Effector CD8-positive, alpha-beta T cell (primary cell): ENCODE measurements around the gene FTH1.

ENCODE experiments used
- DNase-seq: peaks from one replicate; lab custom pipeline; 2025; lab: John Stamatoyannopoulos, UW

Gene FTH1

GRCh38 chr11:61916737-61917333, 50.6 kb downstream of the FTH1 start:
- DNase-seq = no peak

DNA sequence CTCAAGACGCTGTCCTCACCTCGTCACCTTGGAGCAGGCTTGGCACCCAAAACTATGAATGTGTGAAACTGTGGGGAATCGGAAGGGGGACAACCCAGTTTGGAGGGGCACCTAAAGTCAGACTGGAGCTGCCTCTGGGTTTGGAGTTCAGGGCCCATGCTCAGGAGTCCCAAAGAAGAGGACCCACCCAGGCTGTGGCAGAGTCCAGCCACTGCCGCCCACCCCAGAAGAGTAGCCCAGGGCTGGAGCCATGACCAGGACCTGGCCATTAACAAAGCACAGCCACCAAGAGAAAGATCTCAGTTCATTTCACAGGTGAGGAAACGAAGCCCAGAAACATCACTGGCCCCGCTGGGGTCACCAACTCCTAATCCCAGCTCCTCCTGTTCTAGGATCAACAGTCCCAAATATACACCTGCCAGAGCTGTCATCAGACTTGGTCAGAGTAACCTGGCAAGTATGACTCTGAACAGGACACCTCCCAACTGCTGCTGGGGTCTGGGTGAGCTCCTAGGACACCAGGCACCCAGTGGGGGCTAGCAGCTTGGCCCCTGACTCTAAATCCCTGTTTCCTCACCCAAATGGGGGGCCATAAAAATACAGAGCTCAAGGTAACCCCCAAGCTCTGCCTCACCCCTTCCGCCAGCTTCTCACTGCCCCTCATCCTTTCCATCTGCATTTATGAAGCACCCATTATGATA, 52.8 kb downstream of the FTH1 start:
- no peak for DNase-seq
